Measurements from ENCODE around the gene SMOC1. TPM values are rescaled to one million over a fixed set of nuclear protein-coding genes. Genes with fewer than 3 reads are reported as not detected.
"Not testable (repeated sequence)": the region's sequence is repeated elsewhere in the genome, so short reads cannot be mapped to it uniquely, and the experiment has no call there.

SMOC1 gene
- total RNA-seq, 1 experiment from 2014 or later: not detected

- no peaks in the 10 kb centered on the region for H4K20me1 ChIP-seq (ENCODE audit: insufficient read depth)
- no peak overlapping the region for H3K4me2 ChIP-seq
- no peaks in the 10 kb centered on the region for H3F3A ChIP-seq (ENCODE audit: insufficient read depth, low read depth)
- no TSS peak for BruUV-seq (replicated peaks)
- H3K27me3 ChIP-seq (ENCODE audit: insufficient read depth, low read depth): 0 out of 2 replicates have a peak, but pooled peaks cover 3% of the 10 kb centered on the region
- no peaks in the 10 kb centered on the region for H3K4me1 ChIP-seq (replicated peaks; ENCODE audit: insufficient read depth)
- TF ChIP-seq, protein P1, sequence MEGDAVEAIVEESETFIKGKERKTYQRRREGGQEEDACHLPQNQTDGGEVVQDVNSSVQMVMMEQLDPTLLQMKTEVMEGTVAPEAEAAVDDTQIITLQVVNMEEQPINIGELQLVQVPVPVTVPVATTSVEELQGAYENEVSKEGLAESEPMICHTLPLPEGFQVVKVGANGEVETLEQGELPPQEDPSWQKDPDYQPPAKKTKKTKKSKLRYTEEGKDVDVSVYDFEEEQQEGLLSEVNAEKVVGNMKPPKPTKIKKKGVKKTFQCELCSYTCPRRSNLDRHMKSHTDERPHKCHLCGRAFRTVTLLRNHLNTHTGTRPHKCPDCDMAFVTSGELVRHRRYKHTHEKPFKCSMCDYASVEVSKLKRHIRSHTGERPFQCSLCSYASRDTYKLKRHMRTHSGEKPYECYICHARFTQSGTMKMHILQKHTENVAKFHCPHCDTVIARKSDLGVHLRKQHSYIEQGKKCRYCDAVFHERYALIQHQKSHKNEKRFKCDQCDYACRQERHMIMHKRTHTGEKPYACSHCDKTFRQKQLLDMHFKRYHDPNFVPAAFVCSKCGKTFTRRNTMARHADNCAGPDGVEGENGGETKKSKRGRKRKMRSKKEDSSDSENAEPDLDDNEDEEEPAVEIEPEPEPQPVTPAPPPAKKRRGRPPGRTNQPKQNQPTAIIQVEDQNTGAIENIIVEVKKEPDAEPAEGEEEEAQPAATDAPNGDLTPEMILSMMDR (conservative IDR thresholded peaks at IDR 0.05): no peak
- no peak for TF ChIP-seq EZH2 (IDR thresholded peaks at IDR 0.05; ENCODE audit: low read depth)
- H3K79me2 ChIP-seq (ENCODE audit: low read depth): no peaks in the 10 kb centered on the region
- ChIA-PET POLR2A (ENCODE audit: unreplicated experiment) (no interaction called here), CTCF (no interaction called here)
- no peaks in the 10 kb centered on the region for H3K9me3 ChIP-seq (ENCODE audit: insufficient read depth, low read depth)
- no peak overlapping the region for H3K4me3 ChIP-seq
- H3K9me2 ChIP-seq (ENCODE audit: insufficient read depth): no peaks in the 10 kb centered on the region
- H3K27ac ChIP-seq: no peak overlapping the region
- DNase-seq: no peak
- intact Hi-C loops (cut with micrococcal nuclease; ENCODE audit: unreplicated experiment): no loop called here
- no peaks in the 10 kb centered on the region for H3K36me3 ChIP-seq (ENCODE audit: low read depth)
- H2AFZ ChIP-seq: no peak overlapping the region
Measured at GRCh38 chr14:69900603-69901002, 21.4 kb downstream of the SMOC1 start.

DNA sequence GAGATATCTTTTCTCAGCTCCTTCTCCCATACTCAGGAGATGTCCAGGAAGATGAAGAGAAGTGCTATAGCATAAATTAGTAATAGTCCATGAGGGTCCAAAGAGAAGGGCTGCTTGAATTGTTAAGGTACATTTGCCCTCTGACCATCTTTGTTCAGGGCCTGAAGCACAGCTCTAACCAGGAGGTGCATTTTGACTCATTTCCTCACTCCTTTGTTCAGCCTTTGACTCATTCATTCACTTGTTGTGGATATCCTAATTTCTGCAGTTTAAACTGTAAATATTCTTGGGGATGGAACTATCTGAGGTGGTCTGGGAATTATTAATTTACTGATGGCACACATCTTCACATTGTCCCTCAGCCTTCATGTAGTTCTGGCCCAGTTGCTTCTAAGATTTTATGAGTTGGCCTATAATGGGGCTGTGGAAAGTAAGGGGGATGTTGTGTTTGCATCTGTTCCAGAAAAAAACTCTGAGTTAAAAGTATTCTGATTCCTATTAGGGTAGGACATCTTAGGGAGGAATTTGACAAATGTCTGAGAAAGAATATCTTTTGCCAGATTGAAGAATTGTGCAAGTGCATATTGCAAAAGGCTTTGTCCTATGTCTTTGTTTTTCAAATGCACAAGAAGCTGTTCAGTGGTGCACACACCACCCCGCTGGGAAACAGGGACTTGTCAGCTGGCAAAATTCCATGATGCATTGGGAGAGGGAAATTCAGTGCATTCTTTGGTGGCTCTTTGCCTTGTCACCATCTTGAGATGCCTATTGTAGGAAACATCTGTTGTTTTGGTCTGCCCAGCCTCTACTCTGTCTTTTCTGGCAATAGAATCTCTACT is 22.1 kb downstream of the SMOC1 start:
- peaks cover 9% of the 10 kb centered on the region; the same call in 1 of the 2 replicates for H3K27me3 ChIP-seq (ENCODE audit: insufficient read depth, low read depth)
- H3K9me3 ChIP-seq (ENCODE audit: insufficient read depth, low read depth): no peaks in the 10 kb centered on the region
- no peaks in the 10 kb centered on the region for H4K20me1 ChIP-seq (ENCODE audit: insufficient read depth)
- ChIA-PET POLR2A (ENCODE audit: unreplicated experiment) (no interaction called here), CTCF (no interaction called here)
- no TSS peak for BruUV-seq (replicated peaks)
- H3F3A ChIP-seq (ENCODE audit: insufficient read depth, low read depth): no peaks in the 10 kb centered on the region
- no peak for DNase-seq
- no peak overlapping the region for H2AFZ ChIP-seq
- no peaks in the 10 kb centered on the region for H3K4me1 ChIP-seq (replicated peaks; ENCODE audit: insufficient read depth)
- H3K79me2 ChIP-seq (ENCODE audit: low read depth): no peaks in the 10 kb centered on the region
- no peaks in the 10 kb centered on the region for H3K36me3 ChIP-seq (ENCODE audit: low read depth)
- no peak overlapping the region for H3K4me3 ChIP-seq
- intact Hi-C loops (cut with micrococcal nuclease; ENCODE audit: unreplicated experiment): no loop called here
- TF ChIP-seq EZH2 (IDR thresholded peaks at IDR 0.05; ENCODE audit: low read depth): no peak
- TF ChIP-seq, protein P1 (conservative IDR thresholded peaks at IDR 0.05): no peak
- H3K4me2 ChIP-seq: no peak overlapping the region
- no peak overlapping the region for H3K27ac ChIP-seq
- no peaks in the 10 kb centered on the region for H3K9me2 ChIP-seq (ENCODE audit: insufficient read depth)

GRCh38 chr14:69903046-69903445 is 23.8 kb downstream of the SMOC1 start:
- H3K36me3 ChIP-seq (ENCODE audit: low read depth); H2AFZ ChIP-seq; H3K4me2 ChIP-seq; H3K79me2 ChIP-seq (ENCODE audit: low read depth); H3K4me3 ChIP-seq; POLR2A ChIA-PET (ENCODE audit: unreplicated experiment); H3K4me1 ChIP-seq (replicated peaks; ENCODE audit: insufficient read depth); H3K27ac ChIP-seq; BruUV-seq (replicated peaks); intact Hi-C loops (cut with micrococcal nuclease; ENCODE audit: unreplicated experiment); CTCF ChIA-PET; H3K9me2 ChIP-seq (ENCODE audit: insufficient read depth); DNase-seq; H3F3A ChIP-seq (ENCODE audit: insufficient read depth, low read depth); H4K20me1 ChIP-seq (ENCODE audit: insufficient read depth); H3K9me3 ChIP-seq (ENCODE audit: insufficient read depth, low read depth): not testable (repeated sequence)
- peaks cover 13% of the 10 kb centered on the region; the same call in 1 of the 2 replicates for H3K27me3 ChIP-seq (ENCODE audit: insufficient read depth, low read depth)
